ENCODE measurements around the gene TTC8. TPM values are rescaled to one million over a fixed set of nuclear protein-coding genes. Genes with fewer than 3 reads are reported as not detected.

TTC8 gene
- polyA plus RNA-seq, 3 donors = 2.3 to 3.7 (median 2.7) TPM

DNA sequence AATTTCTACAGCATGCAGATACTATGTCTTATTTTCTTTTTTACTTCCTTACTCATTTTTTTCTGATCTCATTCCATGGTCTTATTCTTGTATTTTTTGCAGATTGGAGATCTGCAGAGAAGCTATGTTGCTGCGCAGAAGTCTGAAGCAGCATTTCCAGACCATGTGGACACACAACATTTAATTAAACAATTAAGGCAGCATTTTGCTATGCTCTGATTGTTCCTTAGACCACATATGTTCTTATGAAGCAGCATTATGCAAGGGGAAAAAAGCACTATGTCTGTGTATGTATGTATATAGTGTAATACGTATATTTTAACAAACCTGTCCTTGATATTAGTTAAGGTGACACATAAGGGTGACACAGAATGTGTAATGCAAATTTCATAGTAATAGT, 52.7 kb downstream of the TTC8 start:
- no peak overlapping the region for H2AFZ ChIP-seq (ENCODE audit: insufficient read depth, low read depth, low read length, poor library complexity, severe bottlenecking)
- H3K9me3 Mint-ChIP-seq = peaks cover 9 to 14% (median 12%) of the 10 kb centered on the region in 7 donors
- H3K27me3 ChIP-seq (ENCODE audit: control insufficient read depth in 2 of 2, insufficient read depth in 2 of 2, low read length in 2 of 2) = no peaks in the 10 kb centered on the region

DNA sequence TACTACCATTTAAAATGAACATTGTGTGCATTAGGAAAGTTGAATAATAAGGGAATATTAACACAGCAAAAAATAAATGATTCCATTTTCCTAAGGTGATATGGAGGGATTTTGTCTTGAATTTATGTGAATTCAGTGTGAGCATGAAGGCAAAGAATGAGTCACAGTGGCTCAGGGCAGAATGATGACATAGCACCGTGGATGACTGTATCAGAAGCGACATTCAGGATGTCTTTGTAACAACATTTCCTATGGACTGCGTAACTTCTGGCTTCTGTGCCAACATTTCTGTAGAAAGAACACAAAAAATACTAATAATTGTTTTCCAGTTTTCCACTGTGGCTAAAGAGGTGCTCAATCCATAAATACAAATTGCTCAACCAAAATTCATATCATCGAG, 54.6 kb downstream of the TTC8 start:
- Histone ChIP-seq H2AFZ (ENCODE audit: insufficient read depth, low read depth, low read length, poor library complexity, severe bottlenecking) (no peak overlapping the region), H3K4me1 (ENCODE audit: control insufficient read depth in 1 of 2, insufficient read depth in 2 of 2, low read length in 2 of 2) (no peaks in the 10 kb centered on the region), H4K20me1 (ENCODE audit: insufficient read depth, low read length) (no peaks in the 10 kb centered on the region), H3K36me3 (replicated peaks in 1 of 2; ENCODE audit: control insufficient read depth in 1 of 2, insufficient read depth in 2 of 2, low read length in 2 of 2) (no peaks in the 10 kb centered on the region), H3K9me3 (replicated peaks in 1 of 2; ENCODE audit: control insufficient read depth in 1 of 2, insufficient read depth in 1 of 2, low read length in 2 of 2) (peaks cover 20 to 23% of the 10 kb centered on the region in 2 donors), H3K4me3 (replicated peaks in 1 of 3; ENCODE audit: low read depth in 2 of 3, low read length in 3 of 3) (peak overlapping the region in 2 of 3 experiments; percentile 9 to 36), H3K27me3 (ENCODE audit: control insufficient read depth in 2 of 2, insufficient read depth in 2 of 2, low read length in 2 of 2) (no peaks in the 10 kb centered on the region), H3K27ac (ENCODE audit: low read depth in 1 of 2, low read length in 2 of 2) (peak overlapping the region in 1 of 2 donors; percentile 61), H3K79me2 (ENCODE audit: insufficient read depth, low read length) (no peaks in the 10 kb centered on the region), H3K9ac (ENCODE audit: insufficient read depth, low read length, poor library complexity, severe bottlenecking) (no peak overlapping the region), H3K4me2 (replicated peaks; ENCODE audit: extremely low read depth, low read length, poor library complexity, severe bottlenecking) (peak overlapping the region; percentile 36)
- TF ChIP-seq, protein P1, sequence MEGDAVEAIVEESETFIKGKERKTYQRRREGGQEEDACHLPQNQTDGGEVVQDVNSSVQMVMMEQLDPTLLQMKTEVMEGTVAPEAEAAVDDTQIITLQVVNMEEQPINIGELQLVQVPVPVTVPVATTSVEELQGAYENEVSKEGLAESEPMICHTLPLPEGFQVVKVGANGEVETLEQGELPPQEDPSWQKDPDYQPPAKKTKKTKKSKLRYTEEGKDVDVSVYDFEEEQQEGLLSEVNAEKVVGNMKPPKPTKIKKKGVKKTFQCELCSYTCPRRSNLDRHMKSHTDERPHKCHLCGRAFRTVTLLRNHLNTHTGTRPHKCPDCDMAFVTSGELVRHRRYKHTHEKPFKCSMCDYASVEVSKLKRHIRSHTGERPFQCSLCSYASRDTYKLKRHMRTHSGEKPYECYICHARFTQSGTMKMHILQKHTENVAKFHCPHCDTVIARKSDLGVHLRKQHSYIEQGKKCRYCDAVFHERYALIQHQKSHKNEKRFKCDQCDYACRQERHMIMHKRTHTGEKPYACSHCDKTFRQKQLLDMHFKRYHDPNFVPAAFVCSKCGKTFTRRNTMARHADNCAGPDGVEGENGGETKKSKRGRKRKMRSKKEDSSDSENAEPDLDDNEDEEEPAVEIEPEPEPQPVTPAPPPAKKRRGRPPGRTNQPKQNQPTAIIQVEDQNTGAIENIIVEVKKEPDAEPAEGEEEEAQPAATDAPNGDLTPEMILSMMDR (IDR thresholded peaks at IDR 0.05) = no peak
- 0% methylated on average over 1 of the region's 4 CpGs for WGBS (ENCODE audit: insufficient coverage)
- peak; percentile 51 to 77 (median 72) for DNase-seq
- H3K36me3 Mint-ChIP-seq = no peaks in the 10 kb centered on the region
- H3K9me3 Mint-ChIP-seq = peaks cover 18 to 28% (median 24%) of the 10 kb centered on the region in 7 donors
- intact Hi-C loops (cut with micrococcal nuclease) = no loop called here
- H3K4me3 Mint-ChIP-seq = no peak overlapping the region
- H3K27me3 Mint-ChIP-seq (ENCODE audit: low read depth in 3 of 3) = peaks cover 0 to 1% (median 0%) of the 10 kb centered on the region in 3 donors
- peak overlapping the region; percentile 22 to 83 (median 64) for H3K27ac Mint-ChIP-seq
- H3K4me1 Mint-ChIP-seq = peaks cover 6% of the 10 kb centered on the region

More for the DNA sequence above, 52.7 kb downstream of the TTC8 start:
- H3K9me3 ChIP-seq (replicated peaks in 1 of 2; ENCODE audit: control insufficient read depth in 1 of 2, insufficient read depth in 1 of 2, low read length in 2 of 2) = peaks cover 6 to 9% of the 10 kb centered on the region in 2 donors
- no peak overlapping the region for H3K9ac ChIP-seq (ENCODE audit: insufficient read depth, low read length, poor library complexity, severe bottlenecking)
- WGBS (ENCODE audit: insufficient coverage) = no CpG with 5 or more reads among the region's 2 CpGs
- H3K4me3 ChIP-seq (replicated peaks in 1 of 3; ENCODE audit: low read depth in 2 of 3, low read length in 3 of 3) = no peak overlapping the region
- H3K27ac Mint-ChIP-seq = no peak overlapping the region
- H3K27me3 Mint-ChIP-seq (ENCODE audit: low read depth in 3 of 3) = no peaks in the 10 kb centered on the region
- peaks cover 0 to 4% of the 10 kb centered on the region in 2 donors for H3K36me3 Mint-ChIP-seq
- H3K4me1 ChIP-seq (ENCODE audit: control insufficient read depth in 1 of 2, insufficient read depth in 2 of 2, low read length in 2 of 2) = no peaks in the 10 kb centered on the region
- no peak for DNase-seq
- H3K79me2 ChIP-seq (ENCODE audit: insufficient read depth, low read length) = no peaks in the 10 kb centered on the region
- TF ChIP-seq, protein P1 (IDR thresholded peaks at IDR 0.05) = no peak
- H3K4me2 ChIP-seq (replicated peaks; ENCODE audit: extremely low read depth, low read length, poor library complexity, severe bottlenecking) = no peak overlapping the region
- H4K20me1 ChIP-seq (ENCODE audit: insufficient read depth, low read length) = no peaks in the 10 kb centered on the region
- no peaks in the 10 kb centered on the region for H3K36me3 ChIP-seq (replicated peaks in 1 of 2; ENCODE audit: control insufficient read depth in 1 of 2, insufficient read depth in 2 of 2, low read length in 2 of 2)
- no peak overlapping the region for H3K4me3 Mint-ChIP-seq
- peaks cover 6% of the 10 kb centered on the region for H3K4me1 Mint-ChIP-seq
- no peak overlapping the region for H3K27ac ChIP-seq (ENCODE audit: low read depth in 1 of 2, low read length in 2 of 2)
- intact Hi-C loops (cut with micrococcal nuclease) = no loop called here

Data from CD14-positive monocyte (primary cell).